Skin epidermis (tissue), 12 donors: Measurements from ENCODE around the gene TEN1.
"Not testable (repeated sequence)": the region's sequence is repeated elsewhere in the genome, so short reads cannot be mapped to it uniquely, and the experiment has no call there.

ENCODE experiments used
- H3K27ac ChIP-seq, 21 experiments: fragments of 200-600 bp; sonication (generic) in 11 of 21; one replicate each; pipeline ENCODE4 v1.5.0; 2020; ENCODE audit warnings: mild to moderate bottlenecking in 3 of 21, inconsistent platforms in 2 of 21, moderate library complexity in 2 of 21
- H3K4me3 ChIP-seq, 7 experiments: fragments of 200-600 bp; sonication (generic) in 2 of 7; one replicate each; pipeline ENCODE4 v1.5.0; 2020; ENCODE audit warnings: inconsistent platforms in 2 of 7, mild to moderate bottlenecking in 2 of 7, moderate library complexity in 1 of 7

Gene TEN1

GRCh38 chr17:75978938-75979704 is at the start of gene TEN1, which contains the start of gene ACOX1:
Gene TEN1 (plus strand): TSS chr17:75979240. CDS start chr17:75986193, 6,953 bp downstream.
Gene ACOX1 (minus strand): TSS chr17:75979166. CDS start chr17:75979073, 93 bp downstream.
- Histone ChIP-seq H3K27ac (peak within 1 kb of the TSS; percentile 75 to 100 (median 99)), H3K4me3 (peak within 1 kb of the TSS; percentile 52 to 91 (median 75))

DNA sequence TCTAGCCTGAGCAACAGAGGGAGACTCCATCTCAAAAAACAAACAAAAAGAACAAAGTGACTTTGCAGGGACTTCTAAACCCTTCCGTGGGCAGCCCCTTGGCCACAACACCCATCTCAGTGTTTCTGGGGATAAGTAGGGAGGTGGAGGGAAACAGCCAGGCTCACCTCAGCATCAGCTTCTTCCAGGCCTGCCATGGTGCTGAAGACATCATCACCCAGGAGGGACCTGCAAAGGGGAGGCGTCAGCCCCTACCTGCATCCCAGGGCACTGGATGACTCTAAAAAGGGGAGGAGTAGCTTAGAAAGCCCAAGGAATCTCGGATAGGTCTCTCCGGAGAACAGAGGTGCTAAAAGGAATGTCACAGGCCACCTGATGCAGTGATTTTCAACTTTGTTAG is 48.0 kb upstream of the TEN1 start:
- H3K27ac ChIP-seq: no peak overlapping the region

DNA sequence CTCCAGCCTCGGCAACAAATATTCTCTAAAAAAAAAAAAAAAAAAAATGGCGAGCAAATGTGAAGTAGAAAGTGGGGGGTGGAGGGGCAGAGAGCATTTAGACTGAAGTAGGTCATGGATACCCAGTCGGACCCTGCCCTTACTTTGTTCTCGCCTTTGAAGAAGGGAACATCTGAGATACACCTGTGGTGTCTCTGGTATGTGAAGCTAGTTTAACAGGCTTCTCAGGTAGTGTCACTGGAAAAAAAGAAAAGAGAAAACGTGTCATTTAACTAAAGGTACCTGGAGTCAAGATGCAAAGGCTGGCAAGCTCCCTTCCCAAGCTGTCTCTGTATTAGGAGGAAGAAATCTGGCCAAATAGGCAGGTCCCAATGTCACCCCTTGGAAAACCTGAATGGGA is 46.2 kb upstream of the TEN1 start:
- no peak overlapping the region for H3K4me3 ChIP-seq
- no peak overlapping the region for H3K27ac ChIP-seq

More for the DNA sequence above, 48.0 kb upstream of the TEN1 start:
- H3K4me3 ChIP-seq: no peak overlapping the region

- Histone ChIP-seq H3K4me3 (no peak overlapping the region), H3K27ac (no peak overlapping the region)
These were observed 45.2 kb upstream of the TEN1 start for GRCh38 chr17:75933808-75934207.

DNA sequence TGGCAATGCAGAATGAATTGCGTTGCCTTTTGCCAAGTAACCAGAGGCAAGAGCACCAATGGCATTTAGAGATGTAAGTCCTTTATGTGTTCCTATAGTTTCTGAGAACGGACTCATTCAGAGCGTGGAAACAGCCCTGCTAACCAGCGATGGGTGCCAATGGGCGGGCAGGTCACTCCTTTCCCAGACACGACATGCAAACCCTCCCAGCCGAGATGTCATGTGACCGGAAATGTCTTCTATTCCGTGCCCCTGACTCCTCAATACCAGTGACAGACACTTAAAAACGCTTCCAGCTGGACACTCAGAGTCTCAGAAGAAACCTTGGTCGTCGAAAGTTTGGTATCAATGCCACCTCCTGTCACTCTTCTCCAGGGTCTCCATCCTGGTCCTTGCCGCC is 41.4 kb upstream of the TEN1 start:
- H3K4me3 ChIP-seq: no peak overlapping the region

DNA sequence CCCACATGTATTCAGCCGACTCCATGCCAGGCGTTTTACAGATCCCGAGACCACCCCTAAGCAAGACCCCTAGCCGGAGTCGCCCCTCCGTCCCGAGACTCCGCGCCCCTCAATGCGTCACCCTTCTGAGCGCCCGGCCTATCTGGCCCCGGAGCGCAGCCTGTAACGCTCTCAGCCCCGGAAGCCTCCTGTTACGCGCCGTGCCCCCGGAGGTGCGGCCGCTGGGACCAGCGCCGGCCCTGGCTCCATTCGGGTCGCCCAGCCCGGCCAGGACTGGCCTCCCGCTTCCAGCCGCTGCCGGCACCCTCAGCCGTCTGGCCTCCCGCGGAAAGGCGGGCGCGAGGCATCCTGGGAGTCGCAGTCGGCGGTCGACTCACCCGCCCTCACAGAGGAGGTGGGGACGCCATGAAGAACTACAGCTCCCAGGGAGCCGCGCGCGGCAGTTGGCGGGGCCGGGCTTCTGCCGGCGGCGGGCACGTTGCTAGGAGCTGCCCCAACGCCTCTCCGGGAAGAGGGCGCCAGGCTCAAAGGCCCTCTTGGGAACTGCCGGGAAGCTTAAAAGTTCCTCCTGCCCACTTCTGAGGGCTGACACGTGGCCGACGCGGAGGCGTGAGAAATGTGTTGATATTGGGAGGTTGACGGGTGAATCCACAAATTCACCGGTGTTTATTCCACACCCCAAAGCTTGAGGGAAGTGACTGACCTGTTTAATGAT is 38.2 kb upstream of the TEN1 start, which contains the start of gene FBF1:
FBF1 (minus strand) TSS at position 316 of the 715 bp plus-strand sequence. CDS start 2,893 bp downstream, outside the sequence.
- H3K27ac ChIP-seq: peak within 1 kb of the TSS; percentile 44 to 95 (median 90)

More for the DNA sequence above, 41.4 kb upstream of the TEN1 start:
- no peak overlapping the region for H3K27ac ChIP-seq

GRCh38 chr17:75941442-75941819 is 37.6 kb upstream of the TEN1 start:
- peak overlapping the region in 6 of 7 experiments; percentile 68 to 87 (median 74) for H3K4me3 ChIP-seq

More for the DNA sequence above, 38.2 kb upstream of the TEN1 start, which contains the start of gene FBF1:
- H3K4me3 ChIP-seq: peak within 1 kb of the TSS; percentile 68 to 87 (median 76)

GRCh38 chr17:75942473-75942872 is 36.6 kb upstream of the TEN1 start:
- Histone ChIP-seq H3K27ac (no peak overlapping the region), H3K4me3 (no peak overlapping the region)

More at GRCh38 chr17:75941442-75941819, 37.6 kb upstream of the TEN1 start:
- H3K27ac ChIP-seq: peak overlapping the region in 12 of 21 experiments; percentile 61 to 94 (median 90)

- H3K27ac ChIP-seq: no peak overlapping the region
These were observed 35.5 kb upstream of the TEN1 start for GRCh38 chr17:75943491-75943890.

DNA sequence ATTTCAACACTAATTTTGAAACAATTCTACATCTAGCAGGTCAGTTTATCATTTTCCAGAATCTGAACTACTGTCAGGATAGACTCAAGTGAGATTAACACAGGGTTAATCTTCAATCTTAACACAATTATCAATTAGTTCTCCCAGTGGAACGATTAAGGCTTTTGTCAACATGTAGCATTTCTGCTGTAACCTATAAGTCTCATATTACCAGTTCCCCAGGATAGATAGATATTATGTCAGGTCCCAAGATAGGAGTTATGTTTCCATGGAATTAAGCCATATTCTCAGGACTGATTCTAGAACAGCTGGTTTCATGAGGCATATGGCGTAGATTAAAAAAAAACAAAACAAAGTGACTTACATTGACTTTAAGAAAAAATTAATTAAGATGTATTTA is 33.8 kb upstream of the TEN1 start:
- H3K27ac ChIP-seq: no peak overlapping the region
- no peak overlapping the region for H3K4me3 ChIP-seq

More at GRCh38 chr17:75943491-75943890, 35.5 kb upstream of the TEN1 start:
- no peak overlapping the region for H3K4me3 ChIP-seq

GRCh38 chr17:75950421-75950820 is 28.6 kb upstream of the TEN1 start:
- Histone ChIP-seq H3K27ac (no peak overlapping the region), H3K4me3 (no peak overlapping the region)

GRCh38 chr17:75950855-75951554 is 28.0 kb upstream of the TEN1 start:
- no peak overlapping the region for H3K4me3 ChIP-seq
- no peak overlapping the region for H3K27ac ChIP-seq

DNA sequence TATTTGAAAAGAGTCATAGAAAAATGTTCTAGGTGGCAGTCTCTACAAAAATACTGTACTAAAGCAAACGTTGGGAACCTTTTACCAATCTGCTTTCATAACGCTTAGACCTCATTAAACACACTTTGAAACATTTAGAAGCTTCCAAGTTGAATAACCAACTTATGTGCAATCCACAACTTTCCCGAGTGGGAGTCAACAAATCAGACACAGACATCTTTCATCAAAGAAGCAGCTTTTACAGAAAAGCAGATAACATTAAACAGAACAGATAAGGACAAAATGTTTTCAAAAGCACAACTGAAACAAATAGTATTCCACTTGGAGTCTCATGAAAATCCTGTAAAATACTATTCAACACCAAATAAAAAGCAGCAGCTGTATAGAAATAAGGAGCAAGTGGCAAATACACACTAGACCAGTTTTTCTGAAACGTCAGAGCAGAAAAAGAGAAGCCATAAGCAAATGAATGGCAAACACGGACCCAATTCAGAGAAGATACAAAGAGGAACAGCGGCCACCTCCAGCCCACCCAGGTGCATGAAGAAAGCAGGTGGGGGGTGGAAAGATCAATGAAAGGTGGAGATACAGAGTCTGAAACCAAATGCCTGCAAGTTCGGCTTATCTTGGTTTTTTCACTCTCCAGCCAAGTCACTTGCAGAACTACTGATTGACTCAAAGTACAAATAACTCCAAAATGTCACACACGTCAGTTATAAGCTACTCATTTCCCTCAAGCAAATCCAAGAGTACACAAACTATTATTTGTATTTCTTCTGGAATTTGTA is 19.8 kb upstream of the TEN1 start:
- H3K27ac ChIP-seq: no peak overlapping the region

GRCh38 chr17:75959839-75960511 is 19.1 kb upstream of the TEN1 start:
- Histone ChIP-seq H3K27ac (no peak overlapping the region), H3K4me3 (no peak overlapping the region)

More for the DNA sequence above, 19.8 kb upstream of the TEN1 start:
- no peak overlapping the region for H3K4me3 ChIP-seq

GRCh38 chr17:75965468-75965867 is 13.6 kb upstream of the TEN1 start:
- no peak overlapping the region for H3K4me3 ChIP-seq
- H3K27ac ChIP-seq: no peak overlapping the region

GRCh38 chr17:75969044-75969443 is 10.0 kb upstream of the TEN1 start:
- not testable (repeated sequence) for H3K4me3 ChIP-seq, H3K27ac ChIP-seq

GRCh38 chr17:75970011-75970523 is 9.0 kb upstream of the TEN1 start:
- Histone ChIP-seq H3K4me3 (no peak overlapping the region), H3K27ac (peak overlapping the region in 11 of 21 experiments; percentile 3 to 67 (median 41))

GRCh38 chr17:75970626-75971025 is 8.4 kb upstream of the TEN1 start:
- peak overlapping the region in 11 of 21 experiments; percentile 3 to 67 (median 41) for H3K27ac ChIP-seq
- no peak overlapping the region for H3K4me3 ChIP-seq
